SK-N-SH (cell line): Measurements from ENCODE around the gene HEPN1. TPM values are rescaled to one million over a fixed set of nuclear protein-coding genes. Genes with fewer than 3 reads are reported as not detected.

ENCODE experiments used
- CTCF ChIA-PET: fragments of 300-600, 350-600 bp; formaldehyde crosslinking; extraction: SDS; loops from one replicate; lab custom pipeline; 2021; lab: Yijun Ruan, JAX
- POLR2A ChIA-PET: fragments of 350-600 bp; sonication (Branson Sonifier 250); formaldehyde crosslinking; extraction: SDS; loops from one replicate; lab custom pipeline; 2020; ENCODE audit warnings: antibody characterized with exemption, inconsistent platforms; lab: Yijun Ruan, JAX
- DNase-seq: peaks from one replicate; pipeline ENCODE4 v3.0.0; 2012
- H2AFZ ChIP-seq: fragments of 200-600 bp; sonication (generic); 2 replicates; pipeline ENCODE4 v1.8.1; 2016; ENCODE audit warnings: antibody characterized with exemption, mild to moderate bottlenecking, low read depth
- H3F3A ChIP-seq: fragments of 200-600 bp; sonication (generic); replicated peaks from 2 replicates; pipeline ENCODE3; 2016; ENCODE audit warnings: antibody characterized with exemption, mild to moderate bottlenecking; ENCODE audit not compliant: insufficient read depth
- H3K27ac ChIP-seq, 2 experiments: fragments of 200-500 bp in 1 of 2; fragments of 200-600 bp in 1 of 2; sonication (Bioruptor generic) in 1 of 2; sonication (generic), shearing (Covaris generic) in 1 of 2; 2 replicates each; pipeline versions ENCODE4 v1.5.1 to v1.6.1; 2014 to 2016; ENCODE audit warnings: low read depth in 2 of 2, inconsistent platforms in 1 of 2, low read length in 1 of 2, mild to moderate bottlenecking in 1 of 2, mixed read lengths in 1 of 2
- H3K27me3 ChIP-seq: fragments of 200-600 bp; sonication (generic), shearing (Covaris generic); 2 replicates; pipeline ENCODE4 v1.6.1; 2016; ENCODE audit warnings: mixed run types; ENCODE audit not compliant: insufficient read depth
- H3K36me3 ChIP-seq, 2 experiments: fragments of 200-500 bp in 1 of 2; fragments of 200-600 bp in 1 of 2; sonication (Bioruptor generic) in 1 of 2; sonication (generic) in 1 of 2; replicated peaks in 1 of 2; 2 replicates each; pipeline versions ENCODE3 to v1.5.1; 2014 to 2016; ENCODE audit warnings: low read length in 1 of 2, mild to moderate bottlenecking in 1 of 2; ENCODE audit not compliant: insufficient read depth in 2 of 2, control insufficient read depth in 1 of 2
- H3K4me1 ChIP-seq, 2 experiments: fragments of 200-500 bp in 1 of 2; fragments of 200-600 bp in 1 of 2; sonication (Bioruptor generic) in 1 of 2; sonication (generic), shearing (Covaris generic) in 1 of 2; 2 replicates each; pipeline versions ENCODE4 v1.5.1 to v1.6.1; 2014 to 2016; ENCODE audit warnings: low read depth in 1 of 2, low read length in 1 of 2, mixed run types in 1 of 2; ENCODE audit not compliant: insufficient read depth in 2 of 2, control insufficient read depth in 1 of 2
- H3K4me2 ChIP-seq: fragments of 200-600 bp; sonication (generic), shearing (Covaris generic); 2 replicates; pipeline ENCODE4 v1.6.1; 2017; ENCODE audit warnings: mixed run types
- H3K4me3 ChIP-seq, 2 experiments: fragments of 200-500 bp in 1 of 2; fragments of 200-600 bp in 1 of 2; sonication (Bioruptor generic) in 1 of 2; sonication (generic), shearing (Covaris generic) in 1 of 2; 2 replicates each; pipeline versions ENCODE4 v1.5.1 to v1.8.1; 2014 to 2016; ENCODE audit warnings: low read depth in 2 of 2, inconsistent platforms in 1 of 2, low read length in 1 of 2, mild to moderate bottlenecking in 1 of 2, mixed read lengths in 1 of 2, moderate library complexity in 1 of 2
- H3K79me2 ChIP-seq: fragments of 200-600 bp; sonication (generic); 2 replicates; pipeline ENCODE4 v1.8.1; 2017; ENCODE audit warnings: mild to moderate bottlenecking; ENCODE audit not compliant: insufficient read depth
- H3K9ac ChIP-seq: fragments of 200-600 bp; sonication (generic); 2 replicates; pipeline ENCODE4 v1.6.1; 2017; ENCODE audit warnings: mixed run types
- H3K9me2 ChIP-seq: fragments of 200-600 bp; sonication (generic); 2 replicates; pipeline ENCODE4 v1.6.1; 2017; ENCODE audit warnings: mixed run types
- H3K9me3 ChIP-seq: fragments of 200-600 bp; sonication (generic); 2 replicates; pipeline ENCODE4 v1.6.1; 2017; ENCODE audit warnings: mixed run types, mild to moderate bottlenecking, moderate library complexity
- H4K20me1 ChIP-seq: fragments of 200-600 bp; sonication (generic); 2 replicates; pipeline ENCODE4 v1.6.1; 2017; ENCODE audit warnings: mild to moderate bottlenecking, mixed run types; ENCODE audit not compliant: insufficient read depth
- CHD2 ChIP-seq: fragments of 150-350 bp; IDR thresholded peaks from 2 replicates; pipeline ENCODE4 v1.6.1; 2018; ENCODE audit warnings: low read length; ENCODE audit not compliant: partially characterized antibody
- ELF1 ChIP-seq: IDR thresholded peaks from 2 replicates; pipeline ENCODE4 v1.4.0; 2012
- EP300 ChIP-seq, 2 experiments: IDR thresholded peaks; 2 replicates each; pipeline versions ENCODE4 v1.4.0 to v1.6.1; 2012; ENCODE audit warnings: borderline replicate concordance in 1 of 2, low read depth in 1 of 2, low read length in 1 of 2
- FOXM1 ChIP-seq: IDR thresholded peaks from 2 replicates; pipeline ENCODE4 v1.4.0; 2012; ENCODE audit warnings: low read depth, mild to moderate bottlenecking
- GATA2 ChIP-seq: sonication (generic); formaldehyde crosslinking; IDR thresholded peaks from 2 replicates; pipeline ENCODE4 v1.5.0; 2020; ENCODE audit warnings: mild to moderate bottlenecking, missing genetic modification reagents
- MEF2A ChIP-seq: IDR thresholded peaks from 2 replicates; pipeline ENCODE4 v1.4.0; 2012; ENCODE audit warnings: low read depth, borderline replicate concordance
- NFIC ChIP-seq: IDR thresholded peaks from 2 replicates; pipeline ENCODE4 v1.4.0; 2012; ENCODE audit warnings: borderline replicate concordance
- NRF1 ChIP-seq: IDR thresholded peaks from 2 replicates; pipeline ENCODE4 v1.6.1; 2012; ENCODE audit warnings: low read depth, mild to moderate bottlenecking, low read length
- RCOR1 ChIP-seq: fragments of 150-350 bp; IDR thresholded peaks from 2 replicates; pipeline ENCODE4 v1.6.1; 2017; ENCODE audit warnings: antibody characterized with exemption, low read length
- REST ChIP-seq: IDR thresholded peaks from 2 replicates; pipeline ENCODE4 v1.6.1; 2012; ENCODE audit warnings: mild to moderate bottlenecking, low read depth, low read length, moderate library complexity
- RFX5 ChIP-seq: IDR thresholded peaks from 2 replicates; pipeline ENCODE4 v1.6.1; 2012; ENCODE audit warnings: mild to moderate bottlenecking, improper control_type of control experiment, low read length
- TCF12 ChIP-seq: IDR thresholded peaks from 2 replicates; pipeline ENCODE4 v1.4.0; 2012
- WGBS: methylation state at CpG from one replicate; pipeline ENCODE4 v1.1.6; 2017; ENCODE audit warnings: low lambda C conversion rate; 5-methylcytosine and 5-hydroxymethylcytosine counted together
- polyA plus RNA-seq, 3 experiments: library from polyadenylated mRNA; depleted of rRNA; stranded (reverse); fragments of >200 nt; gene quantifications; 2 replicates each; pipeline ENCODE4 v1.2.3, GENCODE V29; 2012
- TF ChIP-seq, protein P1 (sequence below): fragments of 200-600 bp; sonication (generic); IDR thresholded peaks from 2 replicates; pipeline ENCODE4 v1.6.1; 2017; ENCODE audit warnings: antibody characterized with exemption, mild to moderate bottlenecking, moderate library complexity
- TF ChIP-seq, protein P2 (sequence below): IDR thresholded peaks from 2 replicates; pipeline ENCODE4 v1.4.0; 2012; ENCODE audit warnings: low read depth

HEPN1 gene
- polyA plus RNA-seq, 1 of the 3 experiments (the other 2 are of a cell fraction): not detected

DNA sequence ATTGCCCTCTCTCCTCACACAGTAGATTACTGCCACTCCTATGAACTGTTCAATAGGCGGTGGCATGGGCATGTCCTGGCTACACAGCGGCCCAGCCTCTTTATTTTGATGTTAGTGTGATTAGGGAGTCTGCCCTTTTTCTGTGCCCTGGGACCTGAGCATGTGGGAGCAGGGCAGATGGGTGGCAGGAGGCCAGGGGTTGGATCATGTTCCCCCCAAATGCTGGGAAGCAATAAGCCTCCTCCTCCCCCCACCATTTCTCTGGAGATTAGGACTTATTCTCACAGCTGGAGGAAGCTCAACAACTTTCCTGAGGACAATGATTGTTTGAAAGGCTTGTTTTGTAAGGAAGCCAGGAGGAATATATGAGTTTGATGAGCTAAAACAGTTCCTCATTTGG lies 848 bp downstream of the HEPN1 start (continued):
- TF ChIP-seq, protein P1, sequence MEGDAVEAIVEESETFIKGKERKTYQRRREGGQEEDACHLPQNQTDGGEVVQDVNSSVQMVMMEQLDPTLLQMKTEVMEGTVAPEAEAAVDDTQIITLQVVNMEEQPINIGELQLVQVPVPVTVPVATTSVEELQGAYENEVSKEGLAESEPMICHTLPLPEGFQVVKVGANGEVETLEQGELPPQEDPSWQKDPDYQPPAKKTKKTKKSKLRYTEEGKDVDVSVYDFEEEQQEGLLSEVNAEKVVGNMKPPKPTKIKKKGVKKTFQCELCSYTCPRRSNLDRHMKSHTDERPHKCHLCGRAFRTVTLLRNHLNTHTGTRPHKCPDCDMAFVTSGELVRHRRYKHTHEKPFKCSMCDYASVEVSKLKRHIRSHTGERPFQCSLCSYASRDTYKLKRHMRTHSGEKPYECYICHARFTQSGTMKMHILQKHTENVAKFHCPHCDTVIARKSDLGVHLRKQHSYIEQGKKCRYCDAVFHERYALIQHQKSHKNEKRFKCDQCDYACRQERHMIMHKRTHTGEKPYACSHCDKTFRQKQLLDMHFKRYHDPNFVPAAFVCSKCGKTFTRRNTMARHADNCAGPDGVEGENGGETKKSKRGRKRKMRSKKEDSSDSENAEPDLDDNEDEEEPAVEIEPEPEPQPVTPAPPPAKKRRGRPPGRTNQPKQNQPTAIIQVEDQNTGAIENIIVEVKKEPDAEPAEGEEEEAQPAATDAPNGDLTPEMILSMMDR: no peak
- TF ChIP-seq, all 33 proteins: peak for 0

GRCh38 chr11:124920356-124920755 lies 1.3 kb downstream of the HEPN1 start:
- H3K79me2 ChIP-seq: no peaks in the 10 kb centered on the region
- H3K4me2 ChIP-seq: peak overlapping the region; percentile 65; the same call in 1 of the 2 replicates
- peaks cover 0 to 3% of the 10 kb centered on the region in 2 experiments; a peak in 1 of 4 replicates for H3K4me1 ChIP-seq
- H3K4me3 ChIP-seq: no peak overlapping the region; a peak in 1 of 4 replicates
- H4K20me1 ChIP-seq: no peaks in the 10 kb centered on the region
- H3K9me3 ChIP-seq: no peaks in the 10 kb centered on the region
- H3K27ac ChIP-seq: no peak overlapping the region
- ChIA-PET POLR2A (interaction anchor here (0.6 to 1.5 kb wide), 4 partner anchors 29 to 647 kb away, joined by 3 to 8 read pairs (median 4); no protein-coding TSS in a partner anchor), CTCF (interaction anchor here (0.9 to 1.2 kb wide), 2 partner anchors 23 to 83 kb away, joined by 3 read pairs; partner anchors contain the start of gene ROBO4)
- 94% methylated on average over 4 of the region's 5 CpGs for WGBS
- H3K9me2 ChIP-seq: no peaks in the 10 kb centered on the region
- H3K36me3 ChIP-seq: no peaks in the 10 kb centered on the region
- H3K27me3 ChIP-seq: no peaks in the 10 kb centered on the region
- TF ChIP-seq NFIC: no peak
- TF ChIP-seq CHD2: no peak
- TF ChIP-seq RCOR1: no peak
- no peak for TF ChIP-seq GATA2 (CRISPR knock-in tag)
- TF ChIP-seq, protein P2, sequence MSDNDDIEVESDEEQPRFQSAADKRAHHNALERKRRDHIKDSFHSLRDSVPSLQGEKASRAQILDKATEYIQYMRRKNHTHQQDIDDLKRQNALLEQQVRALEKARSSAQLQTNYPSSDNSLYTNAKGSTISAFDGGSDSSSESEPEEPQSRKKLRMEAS: no peak
- TF ChIP-seq REST: no peak
- no peak for TF ChIP-seq RFX5
- TF ChIP-seq EP300 (IDR thresholded peaks at IDR 0.05; ENCODE audit: borderline replicate concordance in 1 of 2, low read depth in 1 of 2, low read length in 1 of 2): no peak
- no peak for TF ChIP-seq ELF1
- no peak for TF ChIP-seq TCF12
- TF ChIP-seq NRF1: no peak
- TF ChIP-seq FOXM1: no peak
- TF ChIP-seq MEF2A: no peak
- peaks cover 1% of the 10 kb centered on the region for H3F3A ChIP-seq
- H2AFZ ChIP-seq: peak overlapping the region; percentile 88; the same call in 1 of the 2 replicates
- DNase-seq: peak; percentile 43
- no peak overlapping the region for H3K9ac ChIP-seq
